BLaER1 treated with 17β-estradiol and CSF1 and Interleukin-3, amounts not matched to agents 10 nM and 100 nM (cell line): ENCODE measurements around the gene RNU1-4.
A peak's percentile ranks its signal among the peaks of the same experiment; 100 is the strongest.
"Not testable (repeated sequence)": the region's sequence is repeated elsewhere in the genome, so short reads cannot be mapped to it uniquely, and the experiment has no call there.

Experiments
- H3K27ac ChIP-seq, 11 experiments: shearing (Covaris generic); formaldehyde crosslinking; 2 replicates each; pipeline ENCODE4 v1.8.1; 2022
- H3K27me3 ChIP-seq, 11 experiments: shearing (Covaris generic); formaldehyde crosslinking; 2 replicates each; pipeline ENCODE4 v1.8.1; 2022
- H3K36me3 ChIP-seq, 11 experiments: shearing (Covaris generic); formaldehyde crosslinking; 2 replicates each; pipeline ENCODE4 v1.8.1; 2022
- H3K4me1 ChIP-seq, 10 experiments: shearing (Covaris generic); formaldehyde crosslinking; 2 replicates each; pipeline ENCODE4 v1.8.1; 2022
- H3K4me2 ChIP-seq, 11 experiments: shearing (Covaris generic); formaldehyde crosslinking; 2 replicates each; pipeline ENCODE4 v1.8.1; 2022
- H3K4me3 ChIP-seq, 10 experiments: shearing (Covaris generic); formaldehyde crosslinking; 2 replicates each; pipeline ENCODE4 v1.8.1; 2022
- H3K9ac ChIP-seq, 11 experiments: shearing (Covaris generic); formaldehyde crosslinking; 2 replicates each; pipeline ENCODE4 v1.8.1; 2022
- H3K9me3 ChIP-seq, 11 experiments: shearing (Covaris generic); formaldehyde crosslinking; replicated peaks in 1 of 11; 2 replicates each; pipeline ENCODE4 v1.8.1; 2022
- H4K20me1 ChIP-seq, 11 experiments: shearing (Covaris generic); formaldehyde crosslinking; 2 replicates each; pipeline ENCODE4 v1.8.1; 2022
- Cebpa-rat ChIP-seq, 11 experiments: shearing (Covaris generic); IDR thresholded peaks; 2 replicates each; pipeline ENCODE4 v1.8.1; 2022

Gene RNU1-4

GRCh38 chr1:16721871-16722641 is 18.3 kb upstream of the RNU1-4 start:
- TF ChIP-seq Cebpa-rat (IDR thresholded peaks at IDR 0.05): no peak
- Histone ChIP-seq H3K27me3 (peaks cover 31 to 93% (median 48%) of the 10 kb centered on the region in 11 experiments), H4K20me1 (peaks cover 0 to 33% (median 0%) of the 10 kb centered on the region in 11 experiments; a peak in 5 of 22 replicates), H3K9me3 (no peaks in the 10 kb centered on the region), H3K27ac (no peak overlapping the region), H3K4me1 (peaks cover 0 to 12% (median 7%) of the 10 kb centered on the region in 10 experiments; a peak in 11 of 20 replicates), H3K36me3 (no peaks in the 10 kb centered on the region), H3K4me2 (no peak overlapping the region), H3K9ac (no peak overlapping the region), H3K4me3 (no peak overlapping the region)

DNA sequence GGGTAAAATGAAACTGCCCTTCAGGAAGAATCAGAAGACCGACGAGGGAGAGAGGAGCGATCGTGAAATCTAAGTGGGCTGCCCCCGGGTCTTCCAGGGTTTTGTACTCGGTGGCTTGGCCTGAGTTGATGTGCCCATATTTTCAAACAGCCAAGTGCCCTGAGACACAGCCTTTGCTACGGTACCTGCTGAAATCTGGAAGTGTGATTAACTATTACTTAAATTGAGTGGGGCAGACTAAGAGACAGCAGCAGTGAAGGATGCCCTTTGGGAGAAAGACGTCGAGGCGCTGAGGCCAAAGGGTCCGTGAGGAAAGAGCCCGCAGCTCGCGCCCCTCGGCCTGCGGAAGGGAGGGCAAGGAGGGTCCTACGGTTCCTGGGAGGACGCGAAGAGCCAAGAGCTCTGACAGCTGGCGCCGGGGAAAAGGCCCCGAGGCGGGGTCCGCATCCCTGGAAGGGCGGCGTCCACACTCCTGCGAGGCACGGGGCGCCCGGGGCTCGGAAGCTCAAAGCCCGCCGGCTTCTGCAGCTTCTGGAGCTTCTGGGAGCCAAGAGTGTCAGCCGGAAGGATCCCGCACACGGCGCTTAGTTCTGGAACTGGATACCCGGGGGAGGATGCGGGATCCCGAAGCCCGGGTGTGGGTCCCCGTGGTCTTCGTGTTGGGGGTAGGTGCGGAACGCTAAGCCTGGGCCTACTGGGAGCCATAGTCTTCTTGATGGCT is 15.4 kb upstream of the RNU1-4 start:
- H3K36me3 ChIP-seq: no peaks in the 10 kb centered on the region
- H3K27me3 ChIP-seq: peaks cover 45 to 84% (median 62%) of the 10 kb centered on the region in 11 experiments
- peaks cover 0 to 19% (median 9%) of the 10 kb centered on the region in 10 experiments; a peak in 12 of 20 replicates for H3K4me1 ChIP-seq
- peaks cover 0 to 29% (median 2%) of the 10 kb centered on the region in 11 experiments; a peak in 6 of 22 replicates for H4K20me1 ChIP-seq
- H3K4me2 ChIP-seq: no peak overlapping the region
- no peak overlapping the region for H3K4me3 ChIP-seq
- no peak overlapping the region for H3K9ac ChIP-seq
- no peak overlapping the region for H3K27ac ChIP-seq
- no peak for TF ChIP-seq Cebpa-rat (IDR thresholded peaks at IDR 0.05)
- peaks cover 0 to 7% (median 5%) of the 10 kb centered on the region in 11 experiments; a peak in 9 of 22 replicates for H3K9me3 ChIP-seq

- H3K36me3 ChIP-seq, H3K9ac ChIP-seq, H3K27ac ChIP-seq, H3K4me3 ChIP-seq, H3K9me3 ChIP-seq, H3K4me2 ChIP-seq: not testable (repeated sequence)
- H4K20me1 ChIP-seq: peaks cover 0 to 22% (median 2%) of the 10 kb centered on the region in 11 experiments; a peak in 6 of 22 replicates
- H3K4me1 ChIP-seq: peaks cover 0 to 11% (median 4%) of the 10 kb centered on the region in 10 experiments; a peak in 12 of 20 replicates
- peaks cover 45 to 76% (median 62%) of the 10 kb centered on the region in 11 experiments for H3K27me3 ChIP-seq
Measured at GRCh38 chr1:16725439-16726245, 14.7 kb upstream of the RNU1-4 start.

DNA sequence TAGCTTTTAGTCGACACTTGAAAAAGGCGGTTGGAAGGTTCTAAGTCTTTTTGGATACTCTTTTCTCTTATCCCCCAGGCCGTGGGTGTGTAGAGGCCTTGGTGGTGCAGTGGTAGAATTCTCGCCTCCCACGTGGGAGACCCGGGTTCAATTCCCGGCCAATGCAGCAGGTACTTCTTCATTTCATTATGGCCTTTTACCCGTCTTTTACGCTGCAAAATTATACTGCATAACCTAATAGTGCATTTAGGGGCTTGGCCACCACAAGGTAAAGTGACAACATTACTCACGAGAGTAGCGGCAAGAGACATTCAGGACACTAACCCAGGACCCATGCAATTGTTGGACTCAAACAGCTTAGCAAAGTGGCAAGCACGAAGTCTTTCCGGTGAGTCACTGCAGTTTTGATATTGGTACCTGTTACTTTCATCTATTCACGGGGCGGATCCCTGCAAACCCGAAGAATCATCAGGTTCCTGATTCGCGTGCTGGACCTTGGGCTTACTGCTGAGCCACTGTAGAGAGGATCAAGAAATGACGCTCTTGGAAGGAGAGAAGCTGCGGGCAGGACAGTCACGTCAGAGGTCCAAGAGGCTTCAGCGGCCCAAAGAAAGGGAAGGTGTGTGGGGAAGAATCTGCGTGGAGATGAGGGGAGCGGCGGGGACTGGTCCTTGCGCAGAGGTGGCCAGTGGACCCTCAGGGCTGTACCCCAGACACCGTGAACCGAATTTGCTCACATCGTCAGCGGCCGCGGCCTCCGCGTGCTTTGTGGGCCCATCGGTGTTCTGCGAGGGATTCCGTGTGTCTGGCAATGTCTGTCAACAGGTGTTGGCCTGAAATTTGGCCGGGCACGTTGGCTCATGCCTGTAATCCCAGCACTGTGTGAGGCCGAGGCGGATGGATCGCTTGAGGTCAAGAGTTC is 12.9 kb upstream of the RNU1-4 start:
- no peak overlapping the region for H3K27ac ChIP-seq
- H3K9me3 ChIP-seq: peaks cover 0 to 7% (median 5%) of the 10 kb centered on the region in 11 experiments; a peak in 9 of 22 replicates
- no peak for TF ChIP-seq Cebpa-rat (IDR thresholded peaks at IDR 0.05)
- H3K27me3 ChIP-seq: peaks cover 44 to 59% (median 51%) of the 10 kb centered on the region in 11 experiments
- H3K4me3 ChIP-seq: no peak overlapping the region
- no peak overlapping the region for H3K9ac ChIP-seq
- peaks cover 0 to 7% (median 0%) of the 10 kb centered on the region in 10 experiments; a peak in 6 of 20 replicates for H3K4me1 ChIP-seq
- peak overlapping the region in 4 of 11 experiments; percentile 33 to 41 (median 37); a peak in 7 of 22 replicates for H3K4me2 ChIP-seq
- no peaks in the 10 kb centered on the region for H3K36me3 ChIP-seq
- H4K20me1 ChIP-seq: peaks cover 0 to 18% (median 2%) of the 10 kb centered on the region in 11 experiments; a peak in 6 of 22 replicates

DNA sequence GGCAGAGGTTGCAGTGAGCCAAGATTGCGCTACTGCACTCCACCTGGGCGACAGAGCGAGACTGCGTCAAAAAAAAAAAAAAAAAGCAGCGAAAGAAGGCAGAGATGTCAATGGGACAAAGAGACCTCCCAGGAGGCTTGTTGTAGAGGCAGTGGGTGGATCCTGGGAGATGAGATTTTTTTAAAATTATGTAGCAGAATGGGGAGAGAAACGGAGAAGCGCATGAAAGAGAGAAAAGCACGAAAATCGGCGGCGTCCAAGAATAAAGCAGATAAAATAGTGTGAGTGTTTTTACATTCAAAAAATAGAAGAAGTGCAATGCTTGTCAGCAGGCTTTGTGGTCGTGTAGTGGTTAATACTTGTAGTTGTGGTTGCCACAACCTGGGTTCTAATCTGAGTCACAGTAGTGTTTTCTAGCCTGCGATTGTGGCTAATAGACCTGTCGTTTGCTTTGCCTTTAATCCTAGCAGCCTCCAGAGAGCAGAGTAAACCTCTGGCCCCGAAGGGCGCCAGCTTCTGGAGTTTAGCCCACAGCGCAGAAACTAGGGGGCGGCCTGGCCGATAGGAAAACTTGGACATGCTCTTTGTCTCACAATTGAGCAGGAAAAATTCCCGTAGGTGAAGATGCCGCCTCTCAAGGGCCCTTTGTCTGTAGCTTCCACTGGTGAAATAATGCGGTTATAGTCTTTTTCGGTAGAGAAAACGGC is 11.9 kb upstream of the RNU1-4 start:
- not testable (repeated sequence) for H3K27ac ChIP-seq, H3K9me3 ChIP-seq, H3K36me3 ChIP-seq, H3K4me1 ChIP-seq, H3K9ac ChIP-seq, H3K4me3 ChIP-seq
- peaks cover 0 to 18% (median 2%) of the 10 kb centered on the region in 11 experiments; a peak in 6 of 22 replicates for H4K20me1 ChIP-seq
- peak overlapping the region in 5 of 11 experiments; percentile 31 to 41 (median 36); a peak in 7 of 22 replicates for H3K4me2 ChIP-seq
- peaks cover 42 to 53% (median 49%) of the 10 kb centered on the region in 11 experiments for H3K27me3 ChIP-seq

DNA sequence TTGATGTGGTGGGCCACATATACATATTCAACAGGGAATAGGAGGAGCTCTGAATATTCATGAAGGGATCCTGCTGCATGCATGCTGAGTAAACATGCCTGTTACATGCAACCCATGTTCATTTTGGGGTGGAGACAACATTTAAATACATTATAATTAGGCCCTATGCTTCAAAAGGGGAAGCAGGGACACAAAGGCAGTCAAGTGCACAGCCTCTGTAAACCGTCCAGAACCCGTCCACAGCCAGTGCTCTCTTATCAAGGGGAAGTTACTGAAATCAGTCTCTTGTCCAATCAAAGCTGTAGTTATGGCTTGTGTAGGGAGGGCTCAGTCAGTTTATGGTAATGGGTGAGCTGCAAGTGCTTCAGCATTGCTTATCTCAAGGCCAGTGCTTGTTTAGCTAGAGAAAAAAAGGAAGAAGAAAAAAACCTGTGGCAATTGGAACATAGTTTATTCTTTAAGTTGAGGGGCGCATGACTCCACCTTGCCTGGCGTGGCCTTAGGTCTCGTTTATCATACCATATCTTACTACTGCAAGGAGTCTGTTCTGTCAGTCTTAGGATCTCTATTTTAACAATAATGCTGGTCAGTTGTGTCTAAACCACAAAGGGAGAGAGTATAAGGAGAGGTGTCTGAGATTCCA is 7.9 kb upstream of the RNU1-4 start:
- H3K4me3 ChIP-seq, H3K9ac ChIP-seq, H3K27ac ChIP-seq, H3K9me3 ChIP-seq, H3K4me2 ChIP-seq, H4K20me1 ChIP-seq, H3K36me3 ChIP-seq, H3K4me1 ChIP-seq: not testable (repeated sequence)
- H3K27me3 ChIP-seq: peaks cover 9 to 14% (median 11%) of the 10 kb centered on the region in 11 experiments

DNA sequence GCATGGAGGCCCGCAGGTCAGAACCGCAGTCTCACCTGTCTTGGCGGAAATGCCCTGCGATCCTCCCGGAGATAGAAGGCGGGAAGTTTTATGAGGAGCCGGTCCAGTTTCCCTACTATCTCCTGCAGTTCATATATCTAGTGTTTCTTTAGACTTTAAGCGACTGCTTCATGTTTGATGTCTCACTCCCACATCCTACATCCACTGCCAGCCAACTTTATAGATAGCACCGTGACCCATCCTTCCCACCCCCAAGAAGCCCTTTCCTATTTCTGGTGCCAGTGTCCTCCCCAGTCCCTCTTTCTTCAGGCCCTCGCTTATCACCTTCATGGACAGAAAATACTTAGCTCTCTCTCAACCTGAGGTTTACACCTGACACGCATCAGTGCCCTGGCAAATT is 914 bp downstream of the RNU1-4 start:
- not testable (repeated sequence) for H3K27me3 ChIP-seq, H3K36me3 ChIP-seq, H3K9ac ChIP-seq, H3K4me2 ChIP-seq, H4K20me1 ChIP-seq, H3K27ac ChIP-seq, H3K4me3 ChIP-seq, H3K4me1 ChIP-seq, H3K9me3 ChIP-seq

GRCh38 chr1:16747660-16748059 is 7.3 kb downstream of the RNU1-4 start:
- not testable (repeated sequence) for H3K27me3 ChIP-seq, H3K27ac ChIP-seq, H3K4me3 ChIP-seq, H3K9me3 ChIP-seq, H4K20me1 ChIP-seq, H3K4me1 ChIP-seq, H3K9ac ChIP-seq, H3K4me2 ChIP-seq, H3K36me3 ChIP-seq

DNA sequence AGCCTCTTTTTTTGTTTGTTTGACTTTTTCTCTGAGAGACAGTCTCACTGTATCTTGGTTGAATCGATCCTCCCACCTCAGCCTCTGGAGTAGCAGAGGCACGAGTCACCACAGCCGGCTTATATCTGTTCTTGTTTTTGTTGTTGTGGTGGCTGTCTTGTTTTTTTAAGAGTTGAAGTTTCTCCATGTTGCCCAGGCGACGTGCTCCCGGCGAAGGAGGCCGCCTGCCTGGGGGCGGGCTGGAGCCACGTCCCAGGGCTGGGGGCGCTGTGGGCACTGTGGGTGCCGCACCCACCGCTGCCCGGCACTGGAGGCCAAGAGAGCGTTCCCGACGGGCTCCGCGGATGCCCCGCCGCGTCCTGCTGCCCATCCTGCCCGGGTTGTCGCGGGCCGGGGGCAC is 8.4 kb downstream of the RNU1-4 start:
- not testable (repeated sequence) for H3K36me3 ChIP-seq, H4K20me1 ChIP-seq, H3K4me3 ChIP-seq, H3K9me3 ChIP-seq, H3K27ac ChIP-seq, H3K4me1 ChIP-seq, H3K9ac ChIP-seq, H3K4me2 ChIP-seq, H3K27me3 ChIP-seq

- not testable (repeated sequence) for H3K9ac ChIP-seq, H4K20me1 ChIP-seq, H3K36me3 ChIP-seq, H3K4me3 ChIP-seq, H3K9me3 ChIP-seq, H3K27ac ChIP-seq, H3K4me2 ChIP-seq, H3K27me3 ChIP-seq, H3K4me1 ChIP-seq
Measured at GRCh38 chr1:16749910-16750888, 9.9 kb downstream of the RNU1-4 start.
